Measurements from ENCODE around the gene ZNF385C. TPM values are rescaled to one million over a fixed set of nuclear protein-coding genes. Genes with fewer than 3 reads are reported as not detected.
"Not testable (repeated sequence)": the region's sequence is repeated elsewhere in the genome, so short reads cannot be mapped to it uniquely, and the experiment has no call there.

Gene ZNF385C, protein sequence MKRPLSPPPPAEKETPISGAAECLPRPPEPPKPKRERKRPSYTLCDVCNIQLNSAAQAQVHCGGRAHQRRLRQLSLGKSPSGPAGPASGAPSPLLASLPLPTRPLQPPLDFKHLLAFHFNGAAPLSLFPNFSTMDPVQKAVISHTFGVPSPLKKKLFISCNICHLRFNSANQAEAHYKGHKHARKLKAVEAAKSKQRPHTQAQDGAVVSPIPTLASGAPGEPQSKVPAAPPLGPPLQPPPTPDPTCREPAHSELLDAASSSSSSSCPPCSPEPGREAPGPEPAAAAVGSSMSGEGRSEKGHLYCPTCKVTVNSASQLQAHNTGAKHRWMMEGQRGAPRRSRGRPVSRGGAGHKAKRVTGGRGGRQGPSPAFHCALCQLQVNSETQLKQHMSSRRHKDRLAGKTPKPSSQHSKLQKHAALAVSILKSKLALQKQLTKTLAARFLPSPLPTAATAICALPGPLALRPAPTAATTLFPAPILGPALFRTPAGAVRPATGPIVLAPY
- 0.10 TPM in 1 of 2 replicates, not detected in the other for total RNA-seq

DNA sequence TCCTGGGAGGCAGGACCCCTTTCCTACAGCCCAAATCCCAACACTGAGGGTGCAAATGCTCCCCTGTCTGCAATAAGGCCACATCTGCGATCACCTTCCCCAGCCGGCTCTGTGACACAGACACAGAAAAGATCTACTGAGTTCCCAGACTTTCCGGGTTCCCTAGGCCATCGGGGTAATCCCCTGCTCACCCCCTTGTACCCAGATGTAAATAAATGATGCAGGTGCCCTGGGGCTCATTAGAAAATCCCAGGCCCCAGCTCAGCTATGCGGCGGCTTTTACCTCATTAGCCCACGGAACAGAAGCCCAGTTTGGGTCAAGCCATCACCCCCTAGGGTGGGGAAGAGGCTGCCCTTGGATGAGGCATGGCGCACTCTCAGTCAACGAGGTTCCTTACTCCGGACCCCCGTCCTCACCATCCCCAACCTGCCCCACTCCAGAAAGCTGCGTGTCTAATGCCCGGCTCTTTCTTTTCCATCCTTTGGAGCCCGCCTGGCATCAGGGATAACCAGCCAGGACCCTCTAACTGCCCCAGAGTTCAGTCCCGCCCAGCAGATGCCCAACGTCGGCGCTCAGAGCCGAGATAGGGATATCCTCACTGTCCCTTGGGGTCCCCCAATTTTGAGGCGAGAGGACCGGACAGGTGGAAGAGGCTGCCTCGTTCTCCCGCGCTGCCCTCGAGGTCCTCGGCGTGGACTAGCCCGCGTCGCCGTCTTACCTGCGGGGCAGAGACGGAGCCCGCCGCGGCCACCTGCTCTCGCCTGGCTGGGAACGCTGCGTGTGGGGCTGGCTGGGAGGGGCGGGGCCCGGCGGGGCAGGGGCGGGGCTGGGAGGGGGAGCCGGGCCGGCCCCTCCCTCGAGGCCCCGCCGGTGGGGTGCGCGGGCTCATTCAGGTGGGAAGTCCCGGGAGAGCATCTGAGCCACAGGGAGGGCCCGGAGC is at the start of gene ZNF385C:
ZNF385C (minus strand) TSS at position 783 of the 941 bp plus-strand sequence. CDS start 35,417 bp downstream, outside the sequence.
- no peaks in the 10 kb centered on the region for H3K9me3 Mint-ChIP-seq
- peak within 1 kb of the TSS; percentile 37 for H3K4me3 Mint-ChIP-seq
- H3K4me1 Mint-ChIP-seq (ENCODE audit: low read depth) = peaks cover 7% of the 10 kb centered on the region
- H3K27ac Mint-ChIP-seq = no peak within 1 kb of the TSS
- H3K36me3 Mint-ChIP-seq (ENCODE audit: low read depth) = peaks cover 5% of the 10 kb centered on the region
- intact Hi-C loops (cut with micrococcal nuclease) = no loop called here
- no peak for DNase-seq (ENCODE audit: low spot score)
- H3K27me3 Mint-ChIP-seq (ENCODE audit: insufficient read depth) = peaks cover 29% of the 10 kb centered on the region

DNA sequence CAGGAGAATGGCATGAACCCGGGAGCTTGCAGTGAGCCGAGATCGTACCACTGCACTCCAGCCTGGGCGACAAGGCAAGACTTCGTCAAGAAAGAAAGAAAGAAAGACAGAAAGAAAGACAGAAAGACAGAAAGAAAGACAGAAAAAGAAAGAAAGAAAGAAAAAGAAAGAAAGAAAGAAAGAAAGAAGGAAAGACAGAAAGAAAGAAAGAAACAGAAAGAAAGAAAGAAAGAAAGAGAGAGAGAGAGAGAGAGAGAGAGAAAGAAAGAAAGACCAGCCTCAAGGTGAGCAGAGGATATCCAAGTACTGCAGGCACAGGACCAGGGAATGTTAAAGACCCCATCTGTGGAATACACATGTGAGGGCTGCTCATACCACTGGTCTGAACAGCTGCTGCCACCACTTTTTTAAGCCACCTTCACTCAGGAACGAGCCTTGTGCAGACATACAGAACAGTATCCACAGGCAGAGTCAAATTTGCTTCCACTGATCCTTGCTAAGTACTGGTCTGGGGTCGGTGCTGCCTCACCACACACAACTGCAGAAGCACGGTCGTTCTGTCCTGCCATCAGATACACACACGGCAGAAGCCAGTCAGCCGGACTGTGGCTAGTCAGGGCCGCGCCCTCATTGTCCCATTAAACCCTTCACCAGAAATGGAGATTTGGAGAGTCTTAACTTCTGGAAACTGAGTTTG is 48.8 kb upstream of the ZNF385C start:
- Mint-ChIP-seq H3K27ac (peak overlapping the region; percentile 12), H3K4me1 (ENCODE audit: low read depth) (peaks cover 34% of the 10 kb centered on the region), H3K27me3 (ENCODE audit: insufficient read depth) (no peaks in the 10 kb centered on the region), H3K9me3 (no peaks in the 10 kb centered on the region), H3K4me3 (no peak overlapping the region), H3K36me3 (ENCODE audit: low read depth) (peaks cover 28% of the 10 kb centered on the region)
- intact Hi-C loops (cut with micrococcal nuclease) = no loop called here
- no peak for DNase-seq (ENCODE audit: low spot score)

DNA sequence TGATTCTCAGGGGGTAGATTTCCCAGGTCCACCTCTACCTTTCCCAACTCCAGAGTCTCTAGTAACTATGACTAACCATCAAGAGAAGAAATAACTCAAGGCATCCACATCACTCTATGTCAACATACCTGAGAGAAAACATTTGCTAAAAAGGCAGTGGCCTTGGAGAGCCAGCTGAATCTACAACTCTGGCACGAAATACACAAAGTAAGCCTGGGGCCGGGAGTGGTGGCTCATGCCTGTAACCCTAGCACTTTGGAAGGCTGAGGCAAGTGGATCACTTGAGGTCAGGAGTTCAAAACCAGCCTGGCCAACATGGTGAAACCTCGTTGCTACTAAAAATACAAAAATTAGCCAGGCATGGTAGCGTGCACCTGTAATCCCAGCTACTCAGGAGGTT is 44.9 kb upstream of the ZNF385C start:
- H3K4me3 Mint-ChIP-seq; H3K9me3 Mint-ChIP-seq; H3K27me3 Mint-ChIP-seq (ENCODE audit: insufficient read depth); DNase-seq (ENCODE audit: low spot score); H3K27ac Mint-ChIP-seq; intact Hi-C loops (cut with micrococcal nuclease): not testable (repeated sequence)
- Mint-ChIP-seq H3K36me3 (ENCODE audit: low read depth) (peaks cover 25% of the 10 kb centered on the region), H3K4me1 (ENCODE audit: low read depth) (peaks cover 20% of the 10 kb centered on the region)

DNA sequence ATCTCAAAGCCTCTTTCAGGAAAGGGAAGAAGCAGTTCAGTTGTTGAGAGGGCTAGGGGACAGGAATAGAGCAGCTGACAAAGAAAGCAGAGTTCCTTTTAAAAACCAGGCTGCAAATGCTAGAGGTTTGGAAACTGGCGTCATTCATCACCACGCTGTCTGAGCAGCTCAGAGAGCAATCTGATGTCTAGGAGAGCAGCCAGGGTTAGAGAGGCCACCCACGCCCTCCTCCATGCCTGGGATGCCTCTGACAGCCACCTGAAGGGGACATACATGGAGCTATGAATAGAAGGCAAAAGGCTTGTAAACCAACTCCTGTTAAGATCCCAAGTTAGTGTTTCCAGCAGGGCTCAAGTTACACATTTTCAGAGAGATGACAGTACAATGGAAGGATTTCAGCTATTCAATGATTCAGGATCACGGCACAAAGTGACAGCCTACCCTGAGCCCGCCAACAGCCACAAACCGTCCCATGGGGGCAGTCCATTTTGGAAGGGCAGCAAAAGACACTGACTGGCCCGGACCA is 44.2 kb upstream of the ZNF385C start:
- DNase-seq (ENCODE audit: low spot score) = no peak
- H3K4me3 Mint-ChIP-seq = no peak overlapping the region
- peaks cover 23% of the 10 kb centered on the region for H3K36me3 Mint-ChIP-seq (ENCODE audit: low read depth)
- peaks cover 16% of the 10 kb centered on the region for H3K4me1 Mint-ChIP-seq (ENCODE audit: low read depth)
- H3K27me3 Mint-ChIP-seq (ENCODE audit: insufficient read depth) = no peaks in the 10 kb centered on the region
- intact Hi-C loops (cut with micrococcal nuclease) = no loop called here
- H3K9me3 Mint-ChIP-seq = no peaks in the 10 kb centered on the region
- H3K27ac Mint-ChIP-seq = peak overlapping the region; percentile 5

DNA sequence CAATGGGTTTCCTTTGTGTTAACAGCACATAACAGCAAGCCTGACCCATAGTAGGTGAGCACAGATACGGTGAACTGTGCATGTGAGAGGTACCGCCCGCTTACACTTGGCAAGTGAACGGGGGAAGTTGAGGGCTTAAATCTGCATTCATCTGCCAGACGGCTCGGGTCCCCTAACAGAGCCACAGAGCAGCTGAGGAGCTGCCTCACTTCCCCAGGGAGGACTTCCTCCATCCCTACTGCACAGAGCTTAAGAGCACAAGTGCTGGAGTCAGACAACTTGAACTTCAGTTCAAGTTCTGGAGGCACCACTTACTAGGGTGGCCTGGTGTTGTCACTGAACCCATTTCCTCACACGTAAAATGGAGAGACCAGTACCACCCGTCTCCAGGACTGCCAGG is 43.1 kb upstream of the ZNF385C start:
- Mint-ChIP-seq H3K4me1 (ENCODE audit: low read depth) (peaks cover 12% of the 10 kb centered on the region), H3K27me3 (ENCODE audit: insufficient read depth) (no peaks in the 10 kb centered on the region), H3K9me3 (no peaks in the 10 kb centered on the region), H3K4me3 (no peak overlapping the region), H3K36me3 (ENCODE audit: low read depth) (peaks cover 16% of the 10 kb centered on the region), H3K27ac (no peak overlapping the region)
- intact Hi-C loops (cut with micrococcal nuclease) = no loop called here
- DNase-seq (ENCODE audit: low spot score) = no peak

DNA sequence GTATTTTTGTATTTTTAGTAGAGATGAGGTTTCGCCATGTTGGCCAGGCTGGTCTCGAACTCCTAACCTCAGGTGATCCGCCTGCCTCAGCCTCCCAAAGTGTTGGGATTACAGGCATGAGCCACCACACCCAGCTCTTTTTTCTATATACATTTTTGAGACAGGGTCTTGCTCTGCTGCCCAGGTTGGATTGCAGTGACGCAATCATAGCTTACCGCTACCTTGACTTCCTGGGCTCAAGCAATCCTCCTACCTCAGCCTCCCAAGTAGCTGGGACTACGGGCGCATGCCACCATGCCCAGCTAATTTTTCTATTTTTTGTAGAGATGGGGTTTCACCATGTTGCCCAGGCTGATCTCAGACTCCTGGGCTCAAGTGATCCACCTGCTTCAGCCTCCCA is 42.4 kb upstream of the ZNF385C start:
- H3K27ac Mint-ChIP-seq; intact Hi-C loops (cut with micrococcal nuclease); H3K4me3 Mint-ChIP-seq; H3K27me3 Mint-ChIP-seq (ENCODE audit: insufficient read depth); DNase-seq (ENCODE audit: low spot score); H3K9me3 Mint-ChIP-seq: not testable (repeated sequence)
- Mint-ChIP-seq H3K36me3 (ENCODE audit: low read depth) (peaks cover 20% of the 10 kb centered on the region), H3K4me1 (ENCODE audit: low read depth) (peaks cover 19% of the 10 kb centered on the region)

DNA sequence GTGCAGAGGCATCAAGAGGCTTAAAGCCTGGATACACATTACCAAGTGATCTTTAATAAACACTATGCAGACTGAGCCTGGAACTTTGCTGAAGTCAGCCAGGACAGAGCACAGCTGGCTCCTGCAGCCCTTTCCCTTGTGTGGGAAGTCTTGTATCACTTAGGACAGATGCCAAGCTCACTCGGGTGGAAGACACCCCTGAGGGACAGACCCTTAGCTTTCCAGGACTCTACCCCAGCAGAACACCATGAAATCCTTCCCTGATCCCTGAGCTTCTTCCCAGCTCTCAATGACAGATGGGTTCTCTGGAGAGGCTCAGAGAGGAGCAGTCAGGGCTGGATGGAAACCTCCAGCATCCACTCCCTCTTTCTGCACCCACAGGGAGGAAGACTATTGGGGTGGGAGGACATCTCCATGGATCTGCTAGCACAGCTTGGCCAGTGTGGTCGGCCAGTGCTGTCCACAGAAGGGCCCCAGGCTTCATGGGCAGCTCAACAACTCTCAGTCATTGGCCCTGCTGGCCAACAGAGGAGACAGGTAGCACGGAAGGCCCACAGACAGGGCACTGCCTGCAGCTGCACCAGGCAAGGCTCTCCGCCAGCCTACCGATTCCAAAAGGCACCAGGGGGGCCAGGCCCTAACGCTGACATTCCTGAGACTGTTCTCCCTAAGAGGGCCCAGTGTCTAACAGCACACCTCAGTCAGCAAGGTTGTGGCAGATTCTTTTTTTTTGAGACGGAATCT is 40.6 kb upstream of the ZNF385C start:
- no peak overlapping the region for H3K27ac Mint-ChIP-seq
- H3K4me1 Mint-ChIP-seq (ENCODE audit: low read depth) = peaks cover 26% of the 10 kb centered on the region
- DNase-seq (ENCODE audit: low spot score) = no peak
- H3K4me3 Mint-ChIP-seq = no peak overlapping the region
- peaks cover 21% of the 10 kb centered on the region for H3K36me3 Mint-ChIP-seq (ENCODE audit: low read depth)
- no peaks in the 10 kb centered on the region for H3K27me3 Mint-ChIP-seq (ENCODE audit: insufficient read depth)
- intact Hi-C loops (cut with micrococcal nuclease) = no loop called here
- H3K9me3 Mint-ChIP-seq = no peaks in the 10 kb centered on the region

DNA sequence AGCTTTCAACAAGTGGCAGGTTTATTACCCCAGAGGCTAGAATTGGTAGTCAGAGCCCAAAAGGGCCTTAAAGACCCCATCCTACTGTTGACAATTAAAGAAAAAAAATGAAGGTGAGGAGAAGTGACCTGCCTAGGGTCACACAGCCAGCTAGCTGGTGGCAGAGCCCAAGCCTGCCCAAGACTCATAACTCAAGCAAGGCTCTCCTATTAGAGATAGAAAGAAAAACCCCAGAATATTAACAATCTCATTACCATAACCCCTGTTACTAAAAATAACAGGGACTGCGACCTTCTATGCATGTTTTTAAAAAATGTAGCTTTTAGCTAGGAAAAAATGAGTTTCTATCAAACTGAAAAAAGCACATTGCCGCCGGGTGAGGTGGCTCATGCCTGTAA is 38.4 kb upstream of the ZNF385C start:
- Mint-ChIP-seq H3K27me3 (ENCODE audit: insufficient read depth) (no peaks in the 10 kb centered on the region), H3K36me3 (ENCODE audit: low read depth) (peaks cover 21% of the 10 kb centered on the region), H3K4me3 (no peak overlapping the region), H3K9me3 (no peaks in the 10 kb centered on the region), H3K27ac (no peak overlapping the region), H3K4me1 (ENCODE audit: low read depth) (peaks cover 40% of the 10 kb centered on the region)
- no peak for DNase-seq (ENCODE audit: low spot score)
- intact Hi-C loops (cut with micrococcal nuclease) = no loop called here

DNA sequence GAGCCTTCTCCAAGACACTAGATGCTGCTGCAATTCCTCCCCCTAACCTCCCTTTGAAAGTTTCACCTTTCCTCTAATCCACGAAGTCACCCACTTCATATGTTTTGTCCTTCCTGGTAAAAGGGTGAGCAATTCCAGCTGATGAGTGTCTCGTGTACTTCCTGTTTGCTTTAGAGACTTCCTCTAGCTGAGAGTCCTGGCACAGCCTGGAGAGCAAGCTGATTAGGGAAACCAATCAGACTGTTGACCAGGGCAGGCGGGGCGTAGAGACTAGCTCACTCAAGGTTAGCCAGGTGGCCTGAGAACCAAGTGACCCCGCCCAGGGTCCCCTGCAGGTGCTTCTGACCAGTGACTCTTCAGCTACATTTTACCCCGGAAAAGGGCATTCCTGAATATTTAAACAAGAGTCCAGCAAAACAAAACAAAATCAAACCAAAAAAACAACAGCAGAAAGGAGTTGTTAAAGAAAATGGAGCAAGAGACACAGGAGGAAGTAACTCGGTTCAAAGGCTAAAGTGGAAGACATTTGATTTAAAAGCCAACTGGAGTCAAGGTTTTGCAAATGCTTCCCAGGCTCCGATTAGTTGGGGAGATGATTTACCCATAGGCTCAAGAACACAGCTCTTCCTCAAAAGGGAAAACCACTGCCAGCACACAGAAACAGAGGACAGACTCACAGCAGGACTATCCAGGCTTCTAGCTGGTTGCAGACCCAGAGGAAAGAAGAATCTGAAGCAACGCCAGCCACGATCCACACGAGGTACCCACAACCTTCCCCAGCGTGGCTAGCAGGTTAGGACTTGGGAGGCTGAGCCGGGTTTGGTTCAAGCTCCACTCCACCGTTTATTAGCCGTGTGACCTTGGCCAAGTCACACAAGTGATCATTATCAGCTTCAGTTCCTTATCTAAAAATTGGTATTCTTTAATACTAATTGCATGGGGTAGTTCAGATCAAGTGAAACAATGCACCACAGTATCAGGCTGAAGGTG is 37.7 kb upstream of the ZNF385C start:
- Mint-ChIP-seq H3K27me3 (ENCODE audit: insufficient read depth) (no peaks in the 10 kb centered on the region), H3K9me3 (no peaks in the 10 kb centered on the region), H3K27ac (peak overlapping the region; percentile 40), H3K4me3 (no peak overlapping the region), H3K36me3 (ENCODE audit: low read depth) (peaks cover 21% of the 10 kb centered on the region), H3K4me1 (ENCODE audit: low read depth) (peaks cover 47% of the 10 kb centered on the region)
- no peak for DNase-seq (ENCODE audit: low spot score)
- intact Hi-C loops (cut with micrococcal nuclease) = no loop called here

DNA sequence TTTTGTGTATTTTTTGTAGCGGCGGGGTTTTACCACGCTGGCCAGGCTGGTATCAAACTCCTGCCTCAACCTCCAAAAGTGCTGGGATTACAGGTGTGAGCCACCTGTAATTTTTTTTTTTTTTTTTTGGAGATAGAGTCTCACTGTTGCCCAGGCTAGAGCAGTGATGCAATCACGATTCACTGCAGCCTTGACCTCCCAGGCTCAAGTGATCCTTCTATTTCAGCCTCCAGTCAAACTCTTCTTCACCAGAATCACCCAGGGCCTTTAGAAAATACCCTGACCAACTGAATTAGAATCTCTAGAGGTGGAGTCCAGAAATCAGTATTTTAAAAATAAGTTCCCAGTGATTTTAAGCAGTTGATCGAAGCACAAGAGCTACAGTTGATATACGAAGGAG is 36.9 kb upstream of the ZNF385C start:
- intact Hi-C loops (cut with micrococcal nuclease) = no loop called here
- H3K27ac Mint-ChIP-seq = peak overlapping the region; percentile 12
- peaks cover 52% of the 10 kb centered on the region for H3K4me1 Mint-ChIP-seq (ENCODE audit: low read depth)
- H3K9me3 Mint-ChIP-seq = no peaks in the 10 kb centered on the region
- no peak for DNase-seq (ENCODE audit: low spot score)
- H3K27me3 Mint-ChIP-seq (ENCODE audit: insufficient read depth) = no peaks in the 10 kb centered on the region
- H3K36me3 Mint-ChIP-seq (ENCODE audit: low read depth) = peaks cover 23% of the 10 kb centered on the region
- H3K4me3 Mint-ChIP-seq = no peak overlapping the region

DNA sequence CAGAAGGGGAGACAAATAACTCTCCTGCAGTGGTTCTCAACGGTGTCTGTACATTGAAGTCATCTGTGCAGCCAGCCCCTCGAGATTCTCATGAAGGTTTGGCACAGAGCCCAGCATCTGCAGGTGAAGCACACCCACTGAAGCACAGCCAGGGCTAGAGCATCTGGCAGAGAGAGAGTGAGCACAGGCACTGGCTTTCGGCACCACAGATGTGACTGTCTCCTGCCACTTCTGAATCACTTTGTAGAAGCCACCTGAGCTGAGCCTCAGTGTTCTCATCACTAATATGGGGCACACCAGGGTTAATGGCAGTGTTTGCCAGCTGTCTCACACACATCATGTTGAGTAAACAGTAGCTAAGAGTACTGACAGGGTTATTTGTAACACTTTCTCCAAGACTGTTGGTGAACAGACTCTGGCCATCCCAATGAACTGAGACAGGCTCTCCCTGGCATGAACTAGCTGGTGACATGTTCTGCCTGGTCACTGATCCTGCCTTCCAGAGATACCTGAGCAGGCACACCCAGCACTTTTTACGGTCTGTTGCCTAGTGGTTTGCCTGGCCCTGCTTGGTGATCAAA is 35.3 kb upstream of the ZNF385C start:
- H3K4me3 Mint-ChIP-seq = no peak overlapping the region
- H3K36me3 Mint-ChIP-seq (ENCODE audit: low read depth) = peaks cover 27% of the 10 kb centered on the region
- no peak for DNase-seq (ENCODE audit: low spot score)
- no peaks in the 10 kb centered on the region for H3K9me3 Mint-ChIP-seq
- intact Hi-C loops (cut with micrococcal nuclease) = loop anchor here (2.0 kb wide), 1 partner anchor 21 kb away; the partner anchor contains the start of gene RAB5C
- peaks cover 52% of the 10 kb centered on the region for H3K4me1 Mint-ChIP-seq (ENCODE audit: low read depth)
- H3K27me3 Mint-ChIP-seq (ENCODE audit: insufficient read depth) = no peaks in the 10 kb centered on the region
- peak overlapping the region; percentile 64 for H3K27ac Mint-ChIP-seq

All from activated T-helper 1 cell treated with anti-CD3 and anti-CD28 coated beads, Interleukin-12 subunit alpha, Interleukin-12 subunit beta, Interleukin-2, Interleukin-4 antibody, amounts not matched to agents 30 ng/mL and 10 ng/mL and 1 ng/mL, durations not matched to agents 14 hours and 24 hours and 36 hours (primary cell).